Measurements from ENCODE around the gene GNAS-AS1.
A peak's percentile ranks its signal among the peaks of the same experiment; 100 is the strongest.

GNAS-AS1 gene

GRCh38 chr20:58883241-58883691 lies 32.6 kb upstream of the GNAS-AS1 start:
- peak; percentile 80 for DNase-seq

GRCh38 chr20:58882704-58883089 lies 32.0 kb upstream of the GNAS-AS1 start:
- no peak for DNase-seq

GRCh38 chr20:58880994-58881752 lies 30.5 kb upstream of the GNAS-AS1 start:
- DNase-seq, result no peak

GRCh38 chr20:58880441-58880840 lies 29.7 kb upstream of the GNAS-AS1 start:
- DNase-seq, result no peak

DNA sequence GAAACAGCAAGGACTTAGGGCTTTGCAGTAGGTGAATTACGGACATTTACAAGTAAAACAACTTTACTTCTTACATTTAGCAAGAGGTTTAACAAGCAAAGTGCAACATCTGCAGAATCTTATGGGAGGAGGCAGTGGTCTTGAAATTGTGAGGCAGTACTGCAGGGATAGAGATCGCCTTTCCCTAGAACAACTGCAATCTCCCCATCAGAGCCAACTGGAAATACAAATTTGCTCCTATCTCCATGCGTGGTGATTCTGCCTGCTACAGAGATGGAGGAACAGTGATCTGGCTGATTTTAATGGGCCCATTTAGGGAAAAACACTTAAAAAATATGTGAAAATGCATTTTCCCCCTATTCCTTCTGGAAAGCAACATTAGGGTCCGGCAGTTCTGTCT lies 27.7 kb upstream of the GNAS-AS1 start:
- DNase-seq, result no peak

- DNase-seq, result no peak
Measured at GRCh38 chr20:58877976-58878360, 27.3 kb upstream of the GNAS-AS1 start.

DNA sequence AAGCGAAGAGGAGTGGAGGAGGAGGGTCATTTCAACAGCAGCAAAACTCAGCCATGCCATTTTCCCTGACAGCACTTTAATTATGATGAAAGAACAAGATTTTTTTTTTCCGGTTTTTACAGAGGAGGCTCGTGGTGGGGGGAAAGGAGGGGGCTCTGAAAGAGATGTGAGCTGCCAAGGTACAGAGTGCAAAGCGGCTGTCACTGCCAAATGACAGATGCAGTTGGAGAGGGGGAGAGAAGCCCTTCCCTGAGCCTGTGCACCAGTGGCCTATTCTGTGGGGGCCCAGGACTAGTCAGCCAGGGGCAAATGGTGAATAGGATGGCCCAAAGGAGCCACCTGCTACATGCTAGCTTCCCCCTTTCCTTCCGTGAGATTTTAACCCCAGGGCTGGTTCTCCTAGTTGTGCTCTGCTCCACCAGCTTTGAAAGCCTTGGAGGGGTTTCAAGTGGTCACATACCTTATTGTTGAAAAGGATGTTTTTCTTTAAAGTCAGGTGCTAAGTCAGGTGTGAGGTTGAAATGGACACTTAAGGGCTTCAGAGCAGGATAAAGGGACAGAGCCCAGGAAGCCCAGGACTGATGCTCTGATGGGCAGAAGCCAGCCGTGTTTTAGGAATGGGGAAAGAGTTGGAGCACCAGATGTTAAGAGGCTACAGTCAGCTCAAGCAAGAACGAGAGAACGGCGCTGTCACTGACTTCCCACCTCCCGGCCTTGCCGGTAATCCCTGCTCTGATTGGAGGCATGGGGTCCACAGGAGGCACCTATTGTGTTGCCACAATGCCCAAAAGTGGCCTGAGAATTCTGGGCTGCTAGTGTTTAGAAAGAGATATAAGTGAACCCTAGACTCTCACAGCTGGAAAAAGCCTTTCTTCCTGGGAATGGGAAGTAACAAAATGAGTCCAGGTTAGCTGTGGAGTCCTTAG lies 26.6 kb upstream of the GNAS-AS1 start:
- no peak for DNase-seq

DNA sequence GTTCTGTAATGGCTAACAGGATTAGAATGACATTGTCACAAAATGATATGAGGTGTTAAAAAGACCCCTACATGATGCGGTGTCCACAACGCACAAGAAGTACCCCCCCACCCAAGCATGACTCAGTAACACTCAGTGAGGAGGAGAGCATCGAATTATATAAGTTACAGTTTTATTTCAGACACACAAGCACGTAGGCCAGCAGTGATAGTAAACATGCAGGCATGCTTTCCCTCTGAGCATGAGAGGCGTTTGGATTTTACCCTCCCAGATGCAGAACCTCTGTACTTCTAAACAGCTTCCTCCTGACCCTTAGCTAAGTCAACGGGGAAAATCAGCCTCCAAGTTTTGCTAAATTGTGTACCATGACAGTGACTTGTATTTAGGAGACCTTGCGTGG lies 25.7 kb upstream of the GNAS-AS1 start:
- no peak for DNase-seq

DNA sequence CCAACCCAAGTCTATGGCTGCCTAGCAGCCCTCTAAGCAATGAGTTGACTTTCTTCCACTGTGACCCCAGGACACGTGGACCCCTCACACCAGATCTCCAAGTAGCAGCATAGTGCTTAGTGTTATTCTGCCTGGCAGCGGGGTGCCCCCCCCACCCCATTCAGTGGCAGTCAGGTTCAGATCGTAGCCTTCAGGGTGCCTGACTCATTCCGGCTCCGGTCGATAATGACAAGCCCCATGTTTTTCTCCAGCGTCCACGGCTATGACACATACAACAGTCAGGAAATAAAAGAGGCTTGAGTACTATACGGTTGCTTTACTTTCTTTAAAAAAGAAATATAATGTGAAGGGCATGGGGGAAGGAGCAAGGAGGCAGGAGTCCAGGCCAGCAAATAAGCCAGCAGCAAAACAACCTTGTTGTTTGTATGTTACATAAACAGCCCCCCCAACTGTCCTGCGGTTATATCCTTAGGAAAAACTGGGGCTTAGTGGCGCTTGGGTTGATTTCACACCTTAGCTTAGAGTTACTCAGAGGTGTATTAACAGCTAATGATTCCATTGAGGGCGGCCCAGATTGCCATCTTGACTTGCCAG lies 24.9 kb upstream of the GNAS-AS1 start:
- no peak for DNase-seq

GRCh38 chr20:58875111-58875510 lies 24.4 kb upstream of the GNAS-AS1 start:
- no peak for DNase-seq

DNA sequence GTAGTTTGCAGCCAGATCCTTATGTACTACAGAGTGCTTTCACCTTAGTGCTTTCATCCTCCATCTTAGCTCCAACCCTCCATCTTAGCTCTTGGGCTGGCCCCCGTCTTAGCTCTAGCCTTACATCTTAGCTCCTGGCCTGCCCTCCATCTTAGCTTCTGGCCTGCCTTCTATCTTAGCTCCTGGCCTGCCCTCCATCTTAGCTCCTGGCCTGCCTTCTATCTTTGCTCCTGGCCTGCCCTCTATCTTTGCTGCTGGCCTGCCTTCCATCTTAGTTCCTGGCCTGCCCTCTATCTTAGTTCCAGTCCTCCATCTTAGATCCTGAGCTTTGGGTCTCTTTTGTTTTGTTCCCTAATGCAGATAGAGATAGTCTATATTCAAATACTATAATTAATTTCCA lies 23.8 kb upstream of the GNAS-AS1 start:
- DNase-seq, result no peak

DNA sequence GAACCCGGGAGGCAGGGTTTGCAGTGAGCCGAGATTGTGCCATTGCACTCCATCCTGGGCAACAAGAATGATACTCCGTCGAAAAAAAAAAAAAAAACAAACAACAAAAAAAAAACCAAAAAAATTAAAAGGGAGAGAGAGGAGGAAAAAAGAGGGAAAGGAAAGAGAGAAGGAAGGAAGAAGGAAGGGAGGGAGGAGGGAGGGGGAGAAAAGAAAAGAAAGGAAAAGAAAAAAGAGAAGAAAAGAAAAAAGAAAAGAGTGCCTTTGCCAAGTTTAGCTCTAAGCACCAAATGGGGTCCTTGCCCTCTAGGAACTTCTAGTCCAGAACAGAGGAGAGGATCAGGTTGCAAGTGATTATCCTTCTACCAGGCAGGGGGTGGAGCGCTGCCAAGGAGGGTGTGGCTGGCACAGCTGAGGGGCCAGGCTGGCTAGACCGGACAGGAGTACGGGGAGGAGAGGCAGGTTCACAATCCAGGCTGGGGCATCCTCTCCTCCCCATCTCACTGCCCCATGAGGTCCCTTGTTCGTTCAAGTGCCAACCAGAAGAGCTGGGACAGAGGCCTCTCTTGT lies 20.9 kb upstream of the GNAS-AS1 start:
- no peak for DNase-seq

GRCh38 chr20:58870293-58871014 lies 19.8 kb upstream of the GNAS-AS1 start:
- peak; percentile 27 for DNase-seq

DNA sequence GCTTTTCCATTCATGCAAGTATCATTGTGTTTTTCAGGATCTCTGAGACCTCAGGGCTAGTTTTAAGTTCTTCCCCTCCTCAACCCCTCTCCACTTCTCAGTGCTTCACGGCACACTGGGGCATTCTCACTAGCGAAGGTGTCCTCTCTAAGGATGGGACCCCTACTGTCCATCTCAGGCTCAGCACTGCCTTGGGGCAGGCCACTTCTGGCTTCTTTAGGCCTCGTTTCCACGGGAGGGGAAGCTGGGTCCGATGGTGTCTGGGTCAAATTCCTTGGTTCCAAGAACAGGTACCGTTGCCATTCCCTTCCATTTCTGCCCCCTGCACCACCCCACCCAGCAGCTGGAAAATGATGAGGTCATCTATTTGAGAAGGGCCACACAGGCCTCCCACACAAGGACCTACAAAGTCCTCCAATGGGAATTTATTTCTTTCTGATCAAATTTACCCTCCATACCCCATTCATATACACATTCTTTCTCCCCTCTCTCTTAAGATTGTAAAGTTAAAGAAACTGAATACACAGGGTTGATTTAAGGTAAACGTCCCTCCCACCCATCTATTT lies 19.0 kb upstream of the GNAS-AS1 start:
- no peak for DNase-seq

GRCh38 chr20:58868795-58869194 lies 18.1 kb upstream of the GNAS-AS1 start:
- no peak for DNase-seq

GRCh38 chr20:58867211-58867610 lies 16.5 kb upstream of the GNAS-AS1 start:
- no peak for DNase-seq

DNA sequence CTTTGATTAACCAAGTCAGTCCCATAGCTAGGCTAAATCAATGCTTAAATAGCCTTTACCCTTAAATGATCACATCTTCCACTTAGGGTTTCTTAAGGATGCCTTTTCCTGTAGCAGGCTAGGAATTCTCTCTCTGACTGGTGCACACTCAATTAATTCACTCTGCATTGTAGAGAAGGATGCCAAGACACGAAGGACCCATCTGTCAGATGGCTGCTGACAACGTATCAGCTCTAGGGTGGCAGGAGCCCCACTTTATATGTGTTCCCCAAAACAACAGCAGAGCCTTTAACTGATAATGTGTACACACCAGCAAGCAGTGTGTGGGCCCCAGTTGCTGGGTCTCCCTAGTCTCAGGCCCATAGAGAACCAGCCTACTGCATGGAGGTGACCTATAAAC lies 15.1 kb upstream of the GNAS-AS1 start:
- DNase-seq, result no peak

GRCh38 chr20:58864346-58864745 lies 13.6 kb upstream of the GNAS-AS1 start:
- no peak for DNase-seq

GRCh38 chr20:58863044-58863790 lies 12.5 kb upstream of the GNAS-AS1 start:
- DNase-seq, result no peak

- DNase-seq, result no peak
Measured at GRCh38 chr20:58855506-58856389, 5.0 kb upstream of the GNAS-AS1 start.

Data from NCI-H524 treated with DMSO at 0.1 percent for 48 hours (cell line).